ENCODE results near the gene PHKA2. TPM values are rescaled to one million over a fixed set of nuclear protein-coding genes. Genes with fewer than 3 reads are reported as not detected.

The PHKA2 gene
- total and polyA plus RNA-seq, 4 donors = 28.9 to 82.3 (median 41.9) TPM

DNA sequence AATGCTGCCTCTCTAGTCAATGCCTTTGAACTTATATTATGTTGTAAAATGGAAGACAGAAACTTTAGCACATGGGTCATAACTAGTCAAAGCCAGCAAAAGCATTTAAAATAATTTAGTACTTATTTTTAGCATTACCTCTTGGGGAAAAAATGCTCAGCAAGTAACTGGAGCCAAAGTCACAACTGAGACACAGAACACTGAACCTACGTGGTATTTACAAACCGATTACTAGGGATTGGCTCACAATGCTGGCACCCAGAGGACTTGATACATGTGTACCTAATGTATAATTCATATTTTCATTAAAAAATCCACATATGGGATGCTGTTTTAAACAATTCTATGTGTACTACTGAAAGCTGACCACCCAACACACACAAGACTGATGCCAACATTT, 38.4 kb downstream of the PHKA2 start:
- H3K4me1 ChIP-seq (ENCODE audit: control insufficient read depth in 4 of 4, insufficient read depth in 4 of 4, low read length in 3 of 4) = peaks cover 0 to 11% (median 6%) of the 10 kb centered on the region in 4 donors

More for the DNA sequence above, 38.4 kb downstream of the PHKA2 start:
- WGBS = 40% methylated on average over 2 of the region's 2 CpGs
- peaks cover 4 to 21% (median 14%) of the 10 kb centered on the region in 4 donors for H3K36me3 ChIP-seq (ENCODE audit: control insufficient read depth in 4 of 4, insufficient read depth in 3 of 4, low read depth in 1 of 4, low read length in 3 of 4)
- no peak for TF ChIP-seq FOXA2 (IDR thresholded peaks at IDR 0.05)
- TF ChIP-seq, protein P1, sequence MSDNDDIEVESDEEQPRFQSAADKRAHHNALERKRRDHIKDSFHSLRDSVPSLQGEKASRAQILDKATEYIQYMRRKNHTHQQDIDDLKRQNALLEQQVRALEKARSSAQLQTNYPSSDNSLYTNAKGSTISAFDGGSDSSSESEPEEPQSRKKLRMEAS (IDR thresholded peaks at IDR 0.05) = no peak
- no peak for TF ChIP-seq NR2F2 (IDR thresholded peaks at IDR 0.05)
- no peak for TF ChIP-seq HNF4G (IDR thresholded peaks at IDR 0.05)
- TF ChIP-seq JUND (IDR thresholded peaks at IDR 0.05) = no peak
- TF ChIP-seq RAD21 (IDR thresholded peaks at IDR 0.05) = no peak
- TF ChIP-seq REST (IDR thresholded peaks at IDR 0.05) = no peak
- no peak for TF ChIP-seq EGR1 (IDR thresholded peaks at IDR 0.05; ENCODE audit: low read depth in 2 of 2)
- TF ChIP-seq, protein P2, sequence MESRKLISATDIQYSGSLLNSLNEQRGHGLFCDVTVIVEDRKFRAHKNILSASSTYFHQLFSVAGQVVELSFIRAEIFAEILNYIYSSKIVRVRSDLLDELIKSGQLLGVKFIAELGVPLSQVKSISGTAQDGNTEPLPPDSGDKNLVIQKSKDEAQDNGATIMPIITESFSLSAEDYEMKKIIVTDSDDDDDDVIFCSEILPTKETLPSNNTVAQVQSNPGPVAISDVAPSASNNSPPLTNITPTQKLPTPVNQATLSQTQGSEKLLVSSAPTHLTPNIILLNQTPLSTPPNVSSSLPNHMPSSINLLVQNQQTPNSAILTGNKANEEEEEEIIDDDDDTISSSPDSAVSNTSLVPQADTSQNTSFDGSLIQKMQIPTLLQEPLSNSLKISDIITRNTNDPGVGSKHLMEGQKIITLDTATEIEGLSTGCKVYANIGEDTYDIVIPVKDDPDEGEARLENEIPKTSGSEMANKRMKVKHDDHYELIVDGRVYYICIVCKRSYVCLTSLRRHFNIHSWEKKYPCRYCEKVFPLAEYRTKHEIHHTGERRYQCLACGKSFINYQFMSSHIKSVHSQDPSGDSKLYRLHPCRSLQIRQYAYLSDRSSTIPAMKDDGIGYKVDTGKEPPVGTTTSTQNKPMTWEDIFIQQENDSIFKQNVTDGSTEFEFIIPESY (IDR thresholded peaks at IDR 0.05) = no peak
- TF ChIP-seq GABPA (IDR thresholded peaks at IDR 0.05 in 1 of 2, conservative IDR thresholded peaks at IDR 0.05 in 1 of 2) = no peak
- TF ChIP-seq ATF3 (IDR thresholded peaks at IDR 0.05) = no peak
- TF ChIP-seq FOXA1 (IDR thresholded peaks at IDR 0.05) = no peak
- no peak for TF ChIP-seq SP1 (IDR thresholded peaks at IDR 0.05)
- TF ChIP-seq HNF4A (conservative IDR thresholded peaks at IDR 0.05) = no peak
- no peak for TF ChIP-seq YY1 (IDR thresholded peaks at IDR 0.05)
- TF ChIP-seq, protein P3, sequence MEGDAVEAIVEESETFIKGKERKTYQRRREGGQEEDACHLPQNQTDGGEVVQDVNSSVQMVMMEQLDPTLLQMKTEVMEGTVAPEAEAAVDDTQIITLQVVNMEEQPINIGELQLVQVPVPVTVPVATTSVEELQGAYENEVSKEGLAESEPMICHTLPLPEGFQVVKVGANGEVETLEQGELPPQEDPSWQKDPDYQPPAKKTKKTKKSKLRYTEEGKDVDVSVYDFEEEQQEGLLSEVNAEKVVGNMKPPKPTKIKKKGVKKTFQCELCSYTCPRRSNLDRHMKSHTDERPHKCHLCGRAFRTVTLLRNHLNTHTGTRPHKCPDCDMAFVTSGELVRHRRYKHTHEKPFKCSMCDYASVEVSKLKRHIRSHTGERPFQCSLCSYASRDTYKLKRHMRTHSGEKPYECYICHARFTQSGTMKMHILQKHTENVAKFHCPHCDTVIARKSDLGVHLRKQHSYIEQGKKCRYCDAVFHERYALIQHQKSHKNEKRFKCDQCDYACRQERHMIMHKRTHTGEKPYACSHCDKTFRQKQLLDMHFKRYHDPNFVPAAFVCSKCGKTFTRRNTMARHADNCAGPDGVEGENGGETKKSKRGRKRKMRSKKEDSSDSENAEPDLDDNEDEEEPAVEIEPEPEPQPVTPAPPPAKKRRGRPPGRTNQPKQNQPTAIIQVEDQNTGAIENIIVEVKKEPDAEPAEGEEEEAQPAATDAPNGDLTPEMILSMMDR (IDR thresholded peaks at IDR 0.05; ENCODE audit: low read depth, low read length, missing input control) = no peak
- H3K4me3 ChIP-seq (ENCODE audit: low read depth in 1 of 3, low read length in 3 of 3) = no peak overlapping the region
- no peaks in the 10 kb centered on the region for H3K9me3 ChIP-seq (ENCODE audit: control insufficient read depth in 4 of 4, low read length in 3 of 4)
- no peak overlapping the region for H3K27ac ChIP-seq (ENCODE audit: low read depth in 1 of 2, low read length in 2 of 2)
- no peak overlapping the region for H3K9ac ChIP-seq (ENCODE audit: low read depth in 1 of 2, low read length in 2 of 2)
- no peaks in the 10 kb centered on the region for H3K27me3 ChIP-seq (ENCODE audit: control insufficient read depth in 4 of 4, insufficient read depth in 4 of 4, low read length in 3 of 4)
- no peak for DNase-seq (ENCODE audit: low spot score)

All from liver (tissue), 9 donors.